CD4-positive, alpha-beta T cell (primary cell): ENCODE results near the gene HIPK2. TPM values are rescaled to one million over a fixed set of nuclear protein-coding genes. Genes with fewer than 3 reads are reported as not detected.

Experiments
- ATAC-seq: fragments of 200-7000 bp; cut with Tn5 transposase; one replicate; pipeline ENCODE4 v1.10.0; 2022; ENCODE audit warnings: mild to moderate bottlenecking; ENCODE audit not compliant: poor library complexity
- CTCF ChIA-PET: fragments of 350-600 bp; sonication (Branson Sonifier 250); formaldehyde crosslinking; loops from one replicate; lab custom pipeline; 2021; ENCODE audit warnings: antibody characterized with exemption, inconsistent platforms; lab: Charles Lee
- POLR2A ChIA-PET: fragments of 350-600 bp; sonication (Branson Sonifier 250); formaldehyde crosslinking; loops from one replicate; lab custom pipeline; 2021; ENCODE audit warnings: antibody characterized with exemption, inconsistent platforms; lab: Charles Lee
- DNase-seq, 14 experiments: peaks; one replicate each; pipeline ENCODE4 v3.0.0-alpha.2; 2013 to 2020; ENCODE audit warnings: mixed read lengths in 2 of 14
- H3K27ac ChIP-seq, 2 donors: one replicate each; pipeline versions ENCODE4 v1.5.1 to v1.7.0; 2013; ENCODE audit warnings: low read length in 2 of 2, low read depth in 1 of 2, mild to moderate bottlenecking in 1 of 2
- H3K27me3 ChIP-seq, 2 experiments: 1 replicate in 1 of 2; 2 replicates in 1 of 2; pipeline versions ENCODE4 v1.6.1 to v1.7.0; 2013; ENCODE audit warnings: low read length in 2 of 2, control low read depth in 1 of 2, mild to moderate bottlenecking in 1 of 2, moderate library complexity in 1 of 2; ENCODE audit not compliant: insufficient read depth in 2 of 2, control insufficient read depth in 1 of 2
- H3K36me3 ChIP-seq: one replicate; pipeline ENCODE4 v1.6.1; 2013; ENCODE audit warnings: low read length, control low read depth; ENCODE audit not compliant: insufficient read depth
- H3K4me1 ChIP-seq: one replicate; pipeline ENCODE4 v1.6.1; 2013; ENCODE audit warnings: low read length, control low read depth; ENCODE audit not compliant: insufficient read depth
- H3K4me3 ChIP-seq: one replicate; pipeline ENCODE4 v1.5.1; 2013; ENCODE audit warnings: mild to moderate bottlenecking, low read length, moderate library complexity
- H3K9me3 ChIP-seq, 2 experiments: 1 replicate in 1 of 2; 2 replicates in 1 of 2; pipeline versions ENCODE4 v1.6.1 to v1.7.0; 2013; ENCODE audit warnings: low read length in 2 of 2, mild to moderate bottlenecking in 2 of 2, control low read depth in 1 of 2, moderate library complexity in 1 of 2; ENCODE audit not compliant: control insufficient read depth in 1 of 2, insufficient read depth in 1 of 2
- H3K27ac Mint-ChIP-seq: one replicate; pipeline ENCODE4 v1.8.0; 2020; ENCODE audit warnings: mixed read lengths
- H3K27me3 Mint-ChIP-seq: one replicate; pipeline ENCODE4 v1.8.0; 2021; ENCODE audit warnings: mixed read lengths
- H3K36me3 Mint-ChIP-seq: one replicate; pipeline ENCODE4 v1.8.0; 2021; ENCODE audit warnings: low read depth, mixed read lengths
- H3K4me1 Mint-ChIP-seq: one replicate; pipeline ENCODE4 v1.8.0; 2021; ENCODE audit warnings: low read depth, mixed read lengths
- H3K4me3 Mint-ChIP-seq: one replicate; pipeline ENCODE4 v1.8.0; 2020; ENCODE audit warnings: mild to moderate bottlenecking, mixed read lengths
- H3K9me3 Mint-ChIP-seq: one replicate; pipeline ENCODE4 v1.8.0; 2020; ENCODE audit warnings: mixed read lengths
- CTCF ChIP-seq: fragments of 200-600 bp; IDR thresholded peaks from one replicate; pipeline ENCODE4 v1.8.0; 2022; ENCODE audit warnings: antibody characterized with exemption, mild to moderate bottlenecking
- intact Hi-C, 2 experiments: fragments of 100-400 bp; cut with DNase I in 1 of 2; cut with micrococcal nuclease in 1 of 2; formaldehyde crosslinking; loops; one replicate each; pipeline versions ENCODE4 v1.15.1 to v1.9.0; 2023 to 2025; cut with DNase I, micrococcal nuclease
- total RNA-seq, 174 experiments: library from RNA in 2 of 174; stranded (reverse) in 2 of 174; gene quantifications; one replicate each; pipeline ENCODE4 v1.2.3 and lab custom pipeline; 2021 to 2026

Gene HIPK2
- total RNA-seq, 2 experiments from 2014 or later = 36.5 to 37.0 TPM

GRCh38 chr7:139773371-139773770, 4.4 kb downstream of the HIPK2 start:
- POLR2A ChIA-PET = no interaction called here

DNA sequence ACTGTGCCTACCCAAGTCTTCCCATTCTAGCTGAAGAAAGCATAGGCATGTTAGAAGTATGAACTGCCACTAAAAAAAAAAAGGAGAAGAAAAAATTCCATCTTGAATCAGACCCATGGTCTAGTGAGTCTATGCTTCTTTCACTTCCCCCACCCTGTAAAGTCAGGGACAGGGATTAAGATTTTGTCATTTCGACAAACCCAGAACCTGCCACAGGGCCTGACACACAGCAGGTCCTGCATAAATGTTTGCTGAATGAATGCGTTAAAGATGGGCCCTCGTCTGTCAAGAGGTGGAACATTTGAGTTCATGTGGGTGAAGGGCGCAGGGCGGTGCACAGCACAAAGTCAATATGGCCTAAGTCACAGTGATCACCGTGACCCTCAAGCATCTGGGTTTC, 4.9 kb downstream of the HIPK2 start:
- H3K27me3 ChIP-seq = no peaks in the 10 kb centered on the region
- Mint-ChIP-seq H3K9me3 (no peaks in the 10 kb centered on the region), H3K27me3 (no peaks in the 10 kb centered on the region), H3K4me3 (no peak overlapping the region), H3K36me3 (peaks cover 32% of the 10 kb centered on the region), H3K27ac (peak overlapping the region; percentile 79), H3K4me1 (peaks cover 83% of the 10 kb centered on the region)
- ChIA-PET POLR2A (interaction anchor here (0.9 kb wide), 1 partner anchor 35 kb away, joined by 3 read pairs; no protein-coding TSS in a partner anchor), CTCF (no interaction called here)
- DNase-seq (peak in 1 of 14 experiments; percentile 41), ATAC-seq (no peak)
- H3K27ac ChIP-seq = no peak overlapping the region
- TF ChIP-seq CTCF = no peak
- H3K9me3 ChIP-seq = no peaks in the 10 kb centered on the region
- intact Hi-C loops = loop anchor here in 1 of 2 experiments (5.0 to 10.0 kb wide), 4 partner anchors 126 to 622 kb away; partner anchors contain the start of gene SLC37A3
- H3K4me3 ChIP-seq = no peak overlapping the region
- peaks cover 54% of the 10 kb centered on the region for H3K4me1 ChIP-seq
- H3K36me3 ChIP-seq = no peaks in the 10 kb centered on the region

More at GRCh38 chr7:139773371-139773770, 4.4 kb downstream of the HIPK2 start:
- H3K4me1 ChIP-seq = peaks cover 50% of the 10 kb centered on the region
- no peaks in the 10 kb centered on the region for H3K36me3 ChIP-seq
- H3K27ac ChIP-seq = no peak overlapping the region
- CTCF ChIA-PET = no interaction called here
- DNase-seq (peak in 3 of 14 experiments; percentile 17 to 49 (median 49)), ATAC-seq (no peak)
- Mint-ChIP-seq H3K27ac (peak overlapping the region; percentile 79), H3K27me3 (no peaks in the 10 kb centered on the region), H3K36me3 (peaks cover 35% of the 10 kb centered on the region), H3K4me3 (peak overlapping the region; percentile 0), H3K9me3 (no peaks in the 10 kb centered on the region), H3K4me1 (peaks cover 81% of the 10 kb centered on the region)
- intact Hi-C loops = loop anchor here in 1 of 2 experiments (5.0 to 10.0 kb wide), 4 partner anchors 126 to 621 kb away; partner anchors contain the start of gene SLC37A3
- no peak for TF ChIP-seq CTCF
- H3K27me3 ChIP-seq = no peaks in the 10 kb centered on the region
- no peak overlapping the region for H3K4me3 ChIP-seq
- H3K9me3 ChIP-seq = no peaks in the 10 kb centered on the region

DNA sequence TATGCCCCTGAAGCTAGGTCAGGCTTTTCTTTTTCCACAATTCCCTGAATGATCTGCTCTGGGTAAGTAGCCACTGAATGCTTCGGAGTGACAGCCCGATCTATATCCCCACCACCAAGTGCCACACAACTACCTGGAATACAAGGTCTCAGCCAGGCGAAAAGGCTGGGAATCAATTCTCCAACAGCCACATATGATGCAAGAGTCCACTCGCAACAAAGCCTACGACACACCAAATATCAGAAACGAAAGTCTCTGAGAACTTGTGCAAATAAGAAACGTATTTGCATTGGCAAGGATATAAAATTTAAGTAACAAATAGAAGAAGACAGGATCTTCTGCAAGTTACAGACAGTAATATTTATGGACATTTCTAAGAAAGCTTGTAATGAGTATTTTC, 5.7 kb downstream of the HIPK2 start:
- Mint-ChIP-seq H3K36me3 (peaks cover 32% of the 10 kb centered on the region), H3K4me1 (peaks cover 91% of the 10 kb centered on the region), H3K27ac (peak overlapping the region; percentile 86), H3K9me3 (no peaks in the 10 kb centered on the region), H3K4me3 (no peak overlapping the region), H3K27me3 (no peaks in the 10 kb centered on the region)
- H3K27me3 ChIP-seq = no peaks in the 10 kb centered on the region
- no peak overlapping the region for H3K4me3 ChIP-seq
- ChIA-PET CTCF (interaction anchor here (1.0 to 1.5 kb wide), 2 partner anchors 126 to 153 kb away, joined by 3 to 4 read pairs; no protein-coding TSS in a partner anchor), POLR2A (interaction anchor here (0.9 kb wide), 2 partner anchors 34 to 136 kb away, joined by 3 read pairs; no protein-coding TSS in a partner anchor)
- DNase-seq (no peak), ATAC-seq (no peak)
- intact Hi-C loops = loop anchor here in 1 of 2 experiments (5.0 to 10.0 kb wide), 4 partner anchors 125 to 623 kb away; partner anchors contain the start of gene SLC37A3
- no peak overlapping the region for H3K27ac ChIP-seq
- TF ChIP-seq CTCF = no peak
- peaks cover 61% of the 10 kb centered on the region for H3K4me1 ChIP-seq
- H3K9me3 ChIP-seq = no peaks in the 10 kb centered on the region
- no peaks in the 10 kb centered on the region for H3K36me3 ChIP-seq
